ENCODE results near the gene PORCN. TPM values are rescaled to one million over a fixed set of nuclear protein-coding genes. Genes with fewer than 3 reads are reported as not detected.
A peak's percentile ranks its signal among the peaks of the same experiment; 100 is the strongest.

PORCN gene
- total and polyA plus RNA-seq, 9 of the 15 experiments (the other 6 are each of a cell fraction or from before 2014, with no cell fraction given), result 0.34 to 5.1 (median 2.8) TPM

- TF ChIP-seq NFYB (IDR thresholded peaks at IDR 0.05; ENCODE audit: extremely low read depth, insufficient read length), result peak; percentile 8
- TF ChIP-seq XRCC4 (IDR thresholded peaks at IDR 0.05; ENCODE audit: extremely low read depth, insufficient read depth, insufficient read length), result no peak
- no peak for TF ChIP-seq CCAR2 (IDR thresholded peaks at IDR 0.05; ENCODE audit: low read depth, low read length)
- TF ChIP-seq PHF8 (IDR thresholded peaks at IDR 0.05; ENCODE audit: borderline replicate concordance, low read length), result peak; percentile 78; the same call in 1 of the 2 replicates
- no peak for TF ChIP-seq CEBPB (tag; IDR thresholded peaks at IDR 0.05)
- TF ChIP-seq CHCHD3 (CRISPR knock-in tag; IDR thresholded peaks at IDR 0.05), result no peak
- no peak for TF ChIP-seq ILF3 (IDR thresholded peaks at IDR 0.05; ENCODE audit: borderline replicate concordance)
- no peak for TF ChIP-seq KDM4B (IDR thresholded peaks at IDR 0.05; ENCODE audit: borderline replicate concordance in 2 of 2, low read depth in 1 of 2)
- no peak for TF ChIP-seq ZNF398 (CRISPR knock-in tag; IDR thresholded peaks at IDR 0.05)
- no peak for TF ChIP-seq CHD1 (IDR thresholded peaks at IDR 0.05; ENCODE audit: low read length)
- no peak for TF ChIP-seq NONO (IDR thresholded peaks at IDR 0.05; ENCODE audit: low read depth in 2 of 2, low read length in 1 of 2)
- TF ChIP-seq CBX2 (IDR thresholded peaks at IDR 0.05; ENCODE audit: insufficient read depth, low read length, poor library complexity, severe bottlenecking), result no peak
- TF ChIP-seq ZNF766 (CRISPR knock-in tag; conservative IDR thresholded peaks at IDR 0.05), result peak; percentile 78; the same call in 1 of the 2 replicates
- TF ChIP-seq GABPA (tag; conservative IDR thresholded peaks at IDR 0.05; ENCODE audit: low read depth), result peak; percentile 77
- no peak for TF ChIP-seq ZNF436 (CRISPR knock-in tag; IDR thresholded peaks at IDR 0.05)
- TF ChIP-seq ZNF263 (CRISPR knock-in tag; IDR thresholded peaks at IDR 0.05; ENCODE audit: borderline replicate concordance), result peak; percentile 16; the same call in 1 of the 2 replicates
- TF ChIP-seq SLC30A9 (CRISPR knock-in tag; IDR thresholded peaks at IDR 0.05), result no peak
- no peak; the same call in 1 of the 2 replicates for TF ChIP-seq EGR1 (conservative IDR thresholded peaks at IDR 0.05)
- peak; percentile 83 for TF ChIP-seq NKRF (IDR thresholded peaks at IDR 0.05; ENCODE audit: borderline replicate concordance)
- TF ChIP-seq MAX (CRISPR knock-in tag; IDR thresholded peaks at IDR 0.05), result peak; percentile 83
Observed at GRCh38 chrX:48475774-48476577, 32.8 kb upstream of the PORCN start, which contains the start of gene FTSJ1 (continued).
